ENCODE measurements around the gene OR2J3.

The OR2J3 gene

GRCh38 chr6:29107758-29108157 lies at the start of gene OR2J3:
OR2J3 (plus strand) TSS chr6:29108058; CDS start chr6:29111891, 3,833 bp downstream.
- no peak for DNase-seq (ENCODE audit: extremely low read depth, low read depth)
- no peak for TF ChIP-seq CTCF (IDR thresholded peaks at IDR 0.05; ENCODE audit: low read depth, low read length)

GRCh38 chr6:29071831-29072723 lies 35.8 kb upstream of the OR2J3 start:
- TF ChIP-seq CTCF (IDR thresholded peaks at IDR 0.05; ENCODE audit: low read depth, low read length), result no peak; the same call in 1 of the 2 replicates
- DNase-seq (ENCODE audit: extremely low read depth, low read depth), result no peak

DNA sequence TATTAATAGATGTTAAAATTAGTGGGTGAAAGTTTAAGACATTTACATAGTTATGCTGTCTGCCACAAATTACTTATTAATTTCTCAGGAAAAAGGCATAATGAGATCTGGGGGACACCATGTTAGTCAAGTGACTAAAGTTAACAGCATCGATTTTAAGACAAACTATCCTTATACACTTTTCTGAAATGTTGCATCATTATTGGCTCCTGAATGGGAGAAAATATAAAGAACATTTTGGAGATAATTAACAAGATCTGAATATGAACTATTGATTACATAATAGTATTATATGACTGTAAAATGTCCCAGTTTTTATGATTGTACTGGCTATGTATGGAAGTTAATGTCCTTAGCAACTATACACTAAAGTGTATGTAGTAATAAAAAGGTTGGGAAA lies 28.7 kb upstream of the OR2J3 start:
- DNase-seq (ENCODE audit: extremely low read depth, low read depth), result no peak
- no peak for TF ChIP-seq CTCF (IDR thresholded peaks at IDR 0.05; ENCODE audit: low read depth, low read length)

DNA sequence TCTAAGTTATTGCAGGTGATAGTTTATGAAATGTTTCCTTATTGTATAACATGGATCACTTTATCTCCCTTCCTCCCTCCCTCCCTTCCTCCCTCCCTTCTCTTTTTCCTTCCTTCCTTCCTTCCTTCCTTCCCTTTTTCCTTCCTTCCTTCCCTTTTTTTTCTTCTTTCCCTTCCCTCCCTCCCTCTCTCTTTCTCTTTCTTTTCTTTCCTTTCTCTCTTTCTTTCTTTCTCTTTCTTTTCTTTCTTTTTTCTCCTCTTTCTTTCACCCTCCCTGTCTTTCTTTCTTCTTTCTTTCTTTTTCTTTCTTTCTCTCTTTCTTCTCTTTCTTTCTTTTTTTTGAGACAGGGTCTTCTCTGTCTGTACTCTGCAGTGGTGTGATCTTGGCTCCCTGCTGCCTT lies 26.5 kb upstream of the OR2J3 start:
- no peak for DNase-seq (ENCODE audit: extremely low read depth, low read depth)
- TF ChIP-seq CTCF (IDR thresholded peaks at IDR 0.05; ENCODE audit: low read depth, low read length), result no peak

DNA sequence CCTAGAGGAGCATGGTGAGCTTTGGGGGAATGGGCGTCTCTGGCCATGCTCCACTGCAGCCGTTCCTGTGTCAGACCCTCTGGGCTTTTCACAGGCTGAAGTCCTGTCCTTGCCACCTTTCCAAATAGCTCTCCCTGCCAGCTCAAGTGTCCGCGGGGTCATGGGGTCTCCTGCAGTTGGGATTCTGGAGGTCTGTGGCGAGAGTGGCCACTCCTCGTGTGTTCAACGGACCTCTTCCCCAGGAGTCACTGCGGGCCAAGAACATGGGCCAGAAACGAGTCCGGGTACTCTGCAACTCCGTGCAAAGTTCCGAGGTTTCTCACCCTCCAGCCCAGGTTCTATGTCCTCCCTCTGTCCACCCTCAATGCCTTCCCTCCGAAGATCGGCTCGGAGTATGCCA lies 25.4 kb upstream of the OR2J3 start:
- no peak for DNase-seq (ENCODE audit: extremely low read depth, low read depth)
- TF ChIP-seq CTCF (IDR thresholded peaks at IDR 0.05; ENCODE audit: low read depth, low read length), result no peak

- DNase-seq (ENCODE audit: extremely low read depth, low read depth), result no peak
- TF ChIP-seq CTCF (IDR thresholded peaks at IDR 0.05; ENCODE audit: low read depth, low read length), result no peak
Observed at GRCh38 chr6:29087213-29087612, 20.6 kb upstream of the OR2J3 start, which contains the start of gene OR2B3. OR2B3 (minus strand) TSS chr6:29087313; CDS start chr6:29087248, 65 bp downstream.

- no peak for TF ChIP-seq CTCF (IDR thresholded peaks at IDR 0.05; ENCODE audit: low read depth, low read length)
- no peak for DNase-seq (ENCODE audit: extremely low read depth, low read depth)
Observed at GRCh38 chr6:29092957-29093356, 14.9 kb upstream of the OR2J3 start.
